K562 (cell line): ENCODE measurements around the gene UBE3B. TPM values are rescaled to one million over a fixed set of nuclear protein-coding genes. Genes with fewer than 3 reads are reported as not detected.

ENCODE experiments used
- ATAC-seq: fragments of 200-7000 bp; cut with Tn5 transposase; 3 replicates; pipeline ENCODE4 v1.9.1; 2020; ENCODE audit warnings: moderate library complexity
- BruUV-seq: library from RNA; stranded (reverse); fragments of 400-500 nt; replicated peaks from 2 replicates; lab custom pipeline; 2021; lab: Mats Ljungman, UMichigan
- CTCF ChIA-PET: fragments of 300-600 bp; formaldehyde crosslinking; extraction: SDS; loops from one replicate; lab custom pipeline; 2021; ENCODE audit warnings: low intra/inter-chr PET ratio; lab: Yijun Ruan, JAX
- POLR2A ChIA-PET: fragments of 300-600, 350-650 bp; sonication (Branson Sonifier 250); formaldehyde crosslinking; extraction: SDS; loops from one replicate; lab custom pipeline; 2021; ENCODE audit warnings: antibody characterized with exemption, inconsistent platforms; lab: Yijun Ruan, JAX
- DNase-seq, 4 experiments: peaks; one replicate each; pipeline versions ENCODE4 v3.0.0 to v3.0.0-alpha.2; 2011 to 2018; ENCODE audit warnings: low spot score in 3 of 4, mixed read lengths in 3 of 4; ENCODE audit errors: extremely low read depth in 1 of 4
- FAIRE-seq: peaks from 2 replicates; lab custom pipeline; 2011; peaks lifted over from hg19 to GRCh38; lab: Jason Lieb, UNC
- H2AFZ ChIP-seq: 2 replicates; pipeline ENCODE4 v1.6.0; 2011; ENCODE audit warnings: low read depth, low read length, control low read depth, inconsistent platforms
- H3K27ac ChIP-seq: fragments of 200-600 bp; 3 replicates; pipeline ENCODE4 v1.8.0; 2011; ENCODE audit warnings: low read depth, mild to moderate bottlenecking, control low read depth, inconsistent platforms, low read length, moderate library complexity, mixed read lengths; ENCODE audit errors: extremely low read depth
- H3K27me3 ChIP-seq, 2 experiments: fragments of 300-600 bp in 1 of 2; 2 replicates in 1 of 2; 3 replicates in 1 of 2; pipeline versions ENCODE4 v1.6.0 to v1.8.0; 2011; ENCODE audit warnings: inconsistent platforms in 2 of 2, low read length in 2 of 2, mild to moderate bottlenecking in 1 of 2, mixed read lengths in 1 of 2, moderate library complexity in 1 of 2; ENCODE audit not compliant: control insufficient read depth in 2 of 2, insufficient read depth in 2 of 2
- H3K36me3 ChIP-seq: fragments of 300-600 bp; 3 replicates; pipeline ENCODE4 v1.8.0; 2011; ENCODE audit warnings: mild to moderate bottlenecking, low read length, inconsistent platforms; ENCODE audit not compliant: control insufficient read depth, insufficient read depth
- H3K4me1 ChIP-seq, 2 experiments: fragments of 200-600 bp in 1 of 2; replicated peaks in 1 of 2; 2 replicates in 1 of 2; 3 replicates in 1 of 2; pipeline versions ENCODE4 v1.5.1 to v1.8.0; 2011; ENCODE audit warnings: inconsistent platforms in 2 of 2, low read length in 2 of 2, mild to moderate bottlenecking in 1 of 2, mixed read lengths in 1 of 2, moderate library complexity in 1 of 2; ENCODE audit not compliant: control insufficient read depth in 2 of 2, insufficient read depth in 2 of 2
- H3K4me2 ChIP-seq: 2 replicates; pipeline ENCODE4 v1.6.1; 2011; ENCODE audit warnings: low read length, control low read depth, inconsistent platforms, mixed read lengths; ENCODE audit not compliant: insufficient read depth
- H3K4me3 ChIP-seq: fragments of 200-600 bp; sonication (generic), shearing (Covaris generic); 2 replicates; pipeline ENCODE4 v1.5.1; 2016; ENCODE audit warnings: control low read depth, inconsistent platforms
- H3K79me2 ChIP-seq: fragments of 200-600 bp; 3 replicates; pipeline ENCODE4 v1.8.0; 2011; ENCODE audit warnings: low read length, inconsistent platforms; ENCODE audit not compliant: control insufficient read depth, insufficient read depth
- H3K9ac ChIP-seq, 2 experiments: 2 replicates each; pipeline versions ENCODE4 v1.6.0 to v1.6.1; 2011; ENCODE audit warnings: low read depth in 2 of 2, low read length in 2 of 2, control low read depth in 1 of 2, inconsistent platforms in 1 of 2, mild to moderate bottlenecking in 1 of 2, mixed read lengths in 1 of 2; ENCODE audit not compliant: insufficient read depth in 1 of 2
- H3K9me1 ChIP-seq: one replicate; pipeline ENCODE4 v1.6.0; 2011; ENCODE audit warnings: inconsistent platforms, mild to moderate bottlenecking, low read length, moderate library complexity; ENCODE audit not compliant: control insufficient read depth, insufficient read depth
- H3K9me3 ChIP-seq: replicated peaks from 2 replicates; pipeline ENCODE4 v1.5.1; 2011; ENCODE audit warnings: low read depth, low read length, inconsistent platforms; ENCODE audit not compliant: control insufficient read depth, insufficient read depth
- H4K20me1 ChIP-seq: replicated peaks from 2 replicates; pipeline ENCODE4 v1.6.1; 2011; ENCODE audit warnings: low read length, inconsistent platforms, mixed read lengths; ENCODE audit not compliant: control insufficient read depth, insufficient read depth
- ATF3 ChIP-seq, 2 experiments: fragments of 450-650 bp in 1 of 2; sonication (generic) in 1 of 2; formaldehyde crosslinking in 1 of 2; IDR thresholded peaks in 1 of 2; conservative IDR thresholded peaks in 1 of 2; 2 replicates each; pipeline versions ENCODE4 v1.6.1 to v1.8.1; 2016 to 2023; ENCODE audit warnings: mild to moderate bottlenecking in 2 of 2, moderate library complexity in 2 of 2, inconsistent platforms in 1 of 2, missing genetic modification reagents in 1 of 2
- CHD4 ChIP-seq: fragments of 200-600 bp; sonication (generic); IDR thresholded peaks from 3 replicates; pipeline ENCODE4 v1.6.1; 2012; ENCODE audit warnings: low read depth, mild to moderate bottlenecking, mixed read lengths, low read length, inconsistent platforms; ENCODE audit not compliant: insufficient read depth, insufficient replicate concordance, poor library complexity, severe bottlenecking
- E2F1 ChIP-seq: sonication (generic); formaldehyde crosslinking; IDR thresholded peaks from 2 replicates; pipeline ENCODE4 v1.8.1; 2023; ENCODE audit warnings: mild to moderate bottlenecking, missing genetic modification reagents, moderate library complexity
- EGR1 ChIP-seq: fragments of 450-650 bp; conservative IDR thresholded peaks from 2 replicates; pipeline ENCODE4 v1.6.1; 2017; ENCODE audit warnings: mild to moderate bottlenecking
- ELF4 ChIP-seq: fragments of 450-650 bp; formaldehyde crosslinking; IDR thresholded peaks from 2 replicates; pipeline ENCODE4 v1.4.0; 2022; ENCODE audit warnings: missing genetic modification characterization
- HLTF ChIP-seq: fragments of 450-650 bp; IDR thresholded peaks from 2 replicates; pipeline ENCODE4 v1.6.1; 2016
- KLF1 ChIP-seq: fragments of 450-650 bp; IDR thresholded peaks from 2 replicates; pipeline ENCODE4 v1.6.1; 2016; ENCODE audit warnings: missing genetic modification characterization, missing compliant biosample characterization
- MCM3 ChIP-seq: fragments of 450-650 bp; IDR thresholded peaks from 2 replicates; pipeline ENCODE4 v1.6.1; 2016
- POLR2A ChIP-seq: fragments of 450-650 bp; conservative IDR thresholded peaks from 2 replicates; pipeline ENCODE4 v1.6.1; 2016
- POLR2AphosphoS2 ChIP-seq: IDR thresholded peaks from 2 replicates; pipeline ENCODE4 v1.6.1; 2012; ENCODE audit warnings: low read length, improper control_type of control experiment
- TBP ChIP-seq: optimal IDR thresholded peaks from 2 replicates; pipeline ENCODE3; 2011; ENCODE audit warnings: low read depth, low read length, improper control_type of control experiment
- THAP12 ChIP-seq: fragments of 250-450 bp; sonication (Bioruptor Pico); IDR thresholded peaks from 2 replicates; pipeline ENCODE4 v1.9.0; 2021; ENCODE audit warnings: mild to moderate bottlenecking, inconsistent platforms
- XRCC4 ChIP-seq: IDR thresholded peaks from one replicate; pipeline ENCODE4 v1.6.1; 2011; ENCODE audit not compliant: insufficient read depth, insufficient read length; ENCODE audit errors: extremely low read depth
- ZFP1 ChIP-seq: fragments of 450-650 bp; formaldehyde crosslinking; IDR thresholded peaks from 2 replicates; pipeline ENCODE4 v1.4.0; 2020; ENCODE audit warnings: mild to moderate bottlenecking, mixed read lengths
- ZFP36 ChIP-seq: fragments of 150-350 bp; IDR thresholded peaks from 2 replicates; pipeline ENCODE4 v1.6.1; 2018; ENCODE audit warnings: low read length, low read depth; ENCODE audit not compliant: partially characterized antibody
- ZNF12 ChIP-seq: sonication (generic); formaldehyde crosslinking; IDR thresholded peaks from 2 replicates; pipeline ENCODE4 v1.4.0; 2020; ENCODE audit warnings: mild to moderate bottlenecking, missing genetic modification reagents
- ZNF764 ChIP-seq: fragments of 250-450 bp; sonication (Bioruptor Pico); IDR thresholded peaks from 2 replicates; pipeline ENCODE4 v1.4.0; 2020; ENCODE audit warnings: low read depth, mild to moderate bottlenecking, moderate library complexity
- WGBS: fragments of 100-300 bp; shearing (Covaris generic); methylation state at CpG from one replicate; pipeline ENCODE4 v1.1.6; 2016; ENCODE audit warnings: low coverage, mixed read lengths; ENCODE audit not compliant: insufficient coverage; ENCODE audit errors: missing lambda C conversion rate; 5-methylcytosine and 5-hydroxymethylcytosine counted together
- in situ Hi-C: fragments of 300-500 bp; cut with MboI; formaldehyde crosslinking; loops from 4 replicates; pipeline ENCODE4 v1.15.0; 2018; ENCODE audit warnings: inconsistent platforms, mixed read lengths
- intact Hi-C: fragments of 100-400 bp; cut with micrococcal nuclease; formaldehyde crosslinking; loops from 2 replicates; pipeline ENCODE4 v1.14.2; 2022
- polyA plus RNA-seq, 8 experiments: library from polyadenylated mRNA; depleted of rRNA in 4 of 8; stranded (reverse) in 5 of 8; unstranded in 3 of 8; fragments of >200 nt; fragmentation: Nextera tagmentation in 2 of 8; fragmentation: Illumina TruSeq in 1 of 8; extraction: Ambion mirVana in 2 of 8; extraction: Trizol in 1 of 8; gene quantifications; 2 replicates each; pipeline versions ENCODE4 v1.2.1 to v1.2.3, GENCODE V29; 2011 to 2014; ENCODE audit warnings: inconsistent platforms in 1 of 8, missing spikeins in 1 of 8
- total RNA-seq, 7 experiments: library from RNA; depleted of rRNA in 6 of 7; stranded (reverse); fragments of >200 nt in 6 of 7; fragmentation: Illumina TruSeq in 2 of 7; extraction: Trizol in 2 of 7; gene quantifications; 2 replicates each; pipeline versions ENCODE4 v1.2.1 to v1.2.3, GENCODE V29; 2011 to 2021; ENCODE audit warnings: low replicate concordance in 1 of 7

UBE3B gene
- total and polyA plus RNA-seq, 9 of the 15 experiments (the other 6 are each of a cell fraction or from before 2014, with no cell fraction given): 7.6 to 23.6 (median 15.5) TPM

- no peak for TF ChIP-seq ATF3 (IDR thresholded peaks at IDR 0.05)
- TF ChIP-seq ATF3 (CRISPR knock-in tag; conservative IDR thresholded peaks at IDR 0.05): no peak
- no peak for TF ChIP-seq KLF1
- TF ChIP-seq ZNF12 (CRISPR knock-in tag): no peak
Measured at GRCh38 chr12:109523504-109523903, 46.1 kb downstream of the UBE3B start (continued).

- Histone ChIP-seq H3K4me1 (no peaks in the 10 kb centered on the region), H3K36me3 (peaks cover 27% of the 10 kb centered on the region; the same call in 2 of the 3 replicates), H3K79me2 (no peaks in the 10 kb centered on the region), H3K4me2 (no peak overlapping the region), H3K4me3 (no peak overlapping the region), H3K9me1 (peaks cover 2% of the 10 kb centered on the region), H2AFZ (no peak overlapping the region), H3K9me3 (no peaks in the 10 kb centered on the region), H3K27me3 (no peaks in the 10 kb centered on the region), H3K9ac (peak overlapping the region in 1 of 2 experiments; percentile 61; a peak in 2 of 4 replicates), H4K20me1 (no peaks in the 10 kb centered on the region), H3K27ac (no peak overlapping the region)
- intact Hi-C loops: no loop called here
- 86% methylated on average over 25 of the region's 26 CpGs for WGBS
- ATAC-seq (no peak), DNase-seq (no peak), FAIRE-seq (no peak)
- no peak for TF ChIP-seq ZFP1
- TF ChIP-seq TBP: no peak
- TF ChIP-seq MCM3: no peak
- TF ChIP-seq E2F1 (CRISPR knock-in tag): no peak
- TF ChIP-seq EGR1: no peak
- TF ChIP-seq POLR2A: no peak
- TF ChIP-seq CHD4: no peak
- TF ChIP-seq POLR2AphosphoS2: no peak
- no peak for TF ChIP-seq ZNF764 (CRISPR knock-in tag)
- no peak for TF ChIP-seq XRCC4
- TF ChIP-seq ZFP36: no peak
- TF ChIP-seq ELF4 (CRISPR knock-in tag): no peak
- TF ChIP-seq THAP12: no peak
- no peak for TF ChIP-seq HLTF
- in situ Hi-C loops: no loop called here
- ChIA-PET CTCF (no interaction called here), POLR2A (interaction anchor here (0.6 to 1.8 kb wide), 3 partner anchors 9 to 649 kb away, joined by 3 to 11 read pairs (median 4); no protein-coding TSS in a partner anchor)
- no TSS peak for BruUV-seq
Measured at GRCh38 chr12:109524466-109525278, 47.2 kb downstream of the UBE3B start.
